Activated CD4-positive, CD25-positive, alpha-beta regulatory T cell treated with anti-CD3 and anti-CD28 coated beads, Interleukin-2, amount 50 U/mL, for 72 hours (primary cell): ENCODE data around the gene TTL.
A peak's percentile ranks its signal among the peaks of the same experiment; 100 is the strongest.
"Not testable (repeated sequence)": the region's sequence is repeated elsewhere in the genome, so short reads cannot be mapped to it uniquely, and the experiment has no call there.

Experiments
- DNase-seq: peaks from one replicate; pipeline ENCODE4 v3.0.0; 2021

TTL gene

DNA sequence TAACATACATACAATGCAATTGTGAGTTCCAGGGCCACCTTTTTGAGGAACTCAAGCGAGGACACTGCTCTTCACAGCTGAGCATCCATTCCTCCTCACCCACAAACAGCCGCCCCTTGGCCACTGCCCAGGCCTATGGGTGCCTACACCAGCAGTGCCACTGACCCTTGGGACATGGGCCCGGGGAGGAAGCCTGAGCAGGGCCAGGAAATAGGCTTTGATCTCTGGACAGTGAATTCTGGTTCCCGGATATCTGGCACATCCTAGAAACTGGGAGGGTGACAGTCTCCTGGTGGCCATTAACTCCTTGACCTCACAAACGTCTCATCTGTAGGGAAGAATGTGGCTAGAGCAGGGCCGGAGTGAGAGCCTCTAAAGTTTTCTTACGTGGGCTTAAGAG, 5.5 kb upstream of the TTL start:
- no peak for DNase-seq

DNA sequence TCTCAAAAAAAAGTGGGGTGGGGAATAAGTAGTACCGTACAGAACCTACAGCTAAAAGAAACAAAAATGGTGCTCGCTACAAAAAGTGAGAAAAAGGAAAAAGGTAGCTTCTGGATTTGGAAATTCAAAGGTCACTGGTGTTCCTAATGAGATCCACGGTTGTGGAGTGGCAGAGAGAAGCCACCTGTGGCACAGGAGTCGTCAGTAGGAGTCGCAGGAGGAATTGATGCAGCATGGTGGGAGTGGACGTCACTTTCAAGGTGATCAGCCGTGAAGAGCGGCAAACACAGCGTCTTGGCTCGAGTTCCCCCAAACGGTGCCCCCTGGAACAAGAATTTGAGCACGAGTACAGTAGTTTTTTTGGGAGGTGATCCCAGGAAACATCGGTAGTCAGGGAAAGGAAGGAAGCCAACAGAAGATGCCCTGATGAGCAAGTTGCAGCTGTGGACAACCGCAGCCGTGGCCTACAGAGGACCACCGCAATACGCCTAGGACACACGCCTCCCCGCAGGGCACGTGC, 1.4 kb upstream of the TTL start:
- no peak for DNase-seq

GRCh38 chr2:112481050-112481527, 867 bp upstream of the TTL start:
- DNase-seq = peak; percentile 75

GRCh38 chr2:112482309-112483041, 519 bp downstream of the TTL start:
- peak; percentile 46 for DNase-seq

DNA sequence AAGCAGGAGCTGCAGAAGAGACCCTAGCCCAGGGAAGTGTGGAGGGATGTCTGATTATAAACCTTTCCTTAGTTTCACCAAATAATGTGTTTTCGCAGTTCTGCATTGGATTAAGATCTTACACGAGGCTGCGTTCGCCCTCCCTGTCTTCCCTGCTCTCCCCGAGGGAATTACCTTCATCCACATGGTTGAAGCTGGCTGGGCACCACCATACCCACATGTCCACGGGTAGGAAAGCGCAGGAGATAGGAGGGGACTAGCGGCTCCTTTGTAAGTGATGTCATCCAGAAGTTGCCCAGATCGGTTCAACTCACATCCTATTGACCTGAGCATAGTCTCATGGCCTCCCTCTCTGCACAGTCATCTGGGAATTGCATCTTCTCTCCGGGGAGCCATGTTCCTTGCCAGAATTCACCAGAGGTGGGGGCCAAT, 1.1 kb downstream of the TTL start:
- DNase-seq = no peak

GRCh38 chr2:112483831-112484230, 1.9 kb downstream of the TTL start:
- no peak for DNase-seq

DNA sequence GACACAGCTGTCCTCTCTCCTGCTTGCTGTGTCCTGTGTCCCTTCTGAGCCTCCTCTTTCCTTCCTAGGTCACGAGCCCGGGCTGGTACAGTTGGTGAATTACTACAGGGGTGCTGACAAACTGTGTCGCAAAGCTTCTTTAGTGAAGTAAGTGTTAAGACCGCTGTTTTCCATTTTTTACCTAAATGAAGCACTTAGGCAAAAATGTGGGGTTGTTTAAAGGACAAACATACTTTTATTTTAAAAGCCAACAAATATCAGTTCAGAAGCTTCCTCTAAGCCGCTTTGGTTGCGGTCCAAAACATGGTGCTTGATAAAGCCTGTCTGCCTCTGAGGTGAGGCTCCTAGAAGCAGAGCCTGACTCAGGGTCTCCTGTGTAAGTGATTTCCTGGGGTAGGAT, 3.9 kb downstream of the TTL start:
- no peak for DNase-seq

DNA sequence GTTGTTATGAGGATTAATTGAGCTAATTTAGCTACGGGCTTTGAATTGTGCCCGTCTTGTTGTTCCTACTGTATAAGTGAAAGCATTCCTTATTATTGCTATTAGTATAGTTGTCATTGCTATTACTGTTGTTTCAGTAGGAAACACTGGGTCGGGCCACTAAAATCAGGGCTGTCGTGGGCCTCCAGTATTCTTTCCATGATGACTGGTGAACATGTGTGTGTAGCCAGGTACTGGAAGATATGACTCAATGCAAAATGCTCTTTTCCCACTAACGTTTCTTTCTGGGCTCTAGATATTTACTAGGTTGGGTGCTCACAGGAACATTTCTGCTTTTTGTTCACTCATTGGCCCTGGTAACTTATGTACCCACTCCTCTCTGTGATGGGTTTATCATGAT, 4.9 kb downstream of the TTL start:
- no peak for DNase-seq

- no peak for DNase-seq
These were observed 5.5 kb downstream of the TTL start for GRCh38 chr2:112487444-112487961.

GRCh38 chr2:112488201-112488600, 6.2 kb downstream of the TTL start:
- DNase-seq = no peak

- no peak for DNase-seq
These were observed 10.0 kb downstream of the TTL start for GRCh38 chr2:112491946-112492345.

DNA sequence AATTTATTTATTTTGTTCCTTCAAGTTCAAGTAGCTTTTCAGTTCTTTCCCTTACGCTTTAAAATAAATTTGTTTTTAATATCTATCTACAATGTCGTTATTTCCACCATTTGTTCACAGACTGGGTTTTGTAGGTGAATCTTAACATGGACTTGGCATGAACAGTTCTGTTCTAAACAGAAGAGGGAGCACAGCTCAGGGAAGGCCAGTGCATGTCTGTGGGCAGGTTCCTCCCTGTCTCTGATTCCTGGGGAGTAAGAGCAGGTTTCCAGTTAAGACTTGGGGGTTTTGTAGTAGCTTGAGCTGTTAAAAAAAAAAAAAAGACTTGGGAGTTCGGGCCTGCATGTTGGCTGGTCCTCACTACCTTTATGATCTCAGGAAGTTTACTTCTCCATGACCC, 11.1 kb downstream of the TTL start:
- no peak for DNase-seq

DNA sequence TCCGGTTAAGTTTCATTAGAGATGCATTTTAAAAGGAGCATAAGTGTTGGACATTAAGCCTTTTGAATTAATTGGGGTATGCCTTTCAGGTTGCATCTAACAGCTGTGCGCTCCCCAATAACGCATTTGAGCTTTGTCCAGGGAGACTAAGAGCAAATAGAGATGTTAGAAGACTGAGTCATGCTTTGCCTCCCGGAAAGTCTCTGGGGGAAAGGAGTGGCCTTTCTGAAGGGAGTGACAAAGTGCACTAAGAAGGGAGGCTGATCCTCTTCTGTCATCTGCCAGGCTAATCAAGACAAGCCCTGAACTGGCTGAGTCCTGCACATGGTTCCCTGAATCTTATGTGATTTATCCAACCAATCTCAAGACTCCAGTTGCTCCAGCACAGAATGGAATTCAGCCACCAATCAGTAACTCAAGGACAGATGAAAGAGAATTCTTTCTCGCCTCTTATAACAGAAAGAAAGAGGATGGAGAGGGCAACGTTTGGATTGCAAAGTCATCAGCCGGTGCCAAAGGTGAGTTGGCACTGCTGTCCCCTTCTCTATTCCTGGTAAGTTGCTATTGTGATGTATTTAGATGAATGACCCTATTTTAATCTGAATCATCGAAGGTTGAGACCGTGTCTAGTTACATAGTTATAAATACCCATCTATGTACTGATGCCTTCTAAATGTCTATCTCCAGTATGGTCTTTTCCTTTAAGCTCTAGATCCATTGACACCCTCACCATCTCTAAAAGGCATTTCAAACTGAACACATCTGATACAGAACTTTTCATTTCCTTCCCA, 12.1 kb downstream of the TTL start:
- DNase-seq = no peak

DNA sequence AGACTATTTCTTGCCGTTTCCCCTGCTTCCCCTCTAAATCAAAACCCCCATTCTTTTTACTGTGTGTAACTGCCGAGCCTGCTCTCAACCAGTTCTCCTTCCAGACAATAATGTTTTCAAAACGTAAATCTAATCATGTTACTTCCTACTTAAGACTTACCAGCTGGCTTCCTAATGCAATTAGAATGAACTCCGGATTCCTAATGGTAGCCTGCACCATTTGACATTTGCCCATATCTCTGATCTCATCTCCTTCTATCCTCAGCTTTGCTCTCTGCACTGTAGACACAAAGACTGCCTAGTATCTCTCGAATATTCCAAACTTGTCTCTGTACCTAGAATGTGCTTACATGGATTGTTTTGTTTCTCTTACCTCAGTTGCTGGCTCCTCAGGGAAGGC, 12.9 kb downstream of the TTL start:
- DNase-seq = no peak

GRCh38 chr2:112495878-112496277, 13.9 kb downstream of the TTL start:
- DNase-seq = not testable (repeated sequence)

- not testable (repeated sequence) for DNase-seq
These were observed 19.0 kb downstream of the TTL start for GRCh38 chr2:112500850-112501484.

DNA sequence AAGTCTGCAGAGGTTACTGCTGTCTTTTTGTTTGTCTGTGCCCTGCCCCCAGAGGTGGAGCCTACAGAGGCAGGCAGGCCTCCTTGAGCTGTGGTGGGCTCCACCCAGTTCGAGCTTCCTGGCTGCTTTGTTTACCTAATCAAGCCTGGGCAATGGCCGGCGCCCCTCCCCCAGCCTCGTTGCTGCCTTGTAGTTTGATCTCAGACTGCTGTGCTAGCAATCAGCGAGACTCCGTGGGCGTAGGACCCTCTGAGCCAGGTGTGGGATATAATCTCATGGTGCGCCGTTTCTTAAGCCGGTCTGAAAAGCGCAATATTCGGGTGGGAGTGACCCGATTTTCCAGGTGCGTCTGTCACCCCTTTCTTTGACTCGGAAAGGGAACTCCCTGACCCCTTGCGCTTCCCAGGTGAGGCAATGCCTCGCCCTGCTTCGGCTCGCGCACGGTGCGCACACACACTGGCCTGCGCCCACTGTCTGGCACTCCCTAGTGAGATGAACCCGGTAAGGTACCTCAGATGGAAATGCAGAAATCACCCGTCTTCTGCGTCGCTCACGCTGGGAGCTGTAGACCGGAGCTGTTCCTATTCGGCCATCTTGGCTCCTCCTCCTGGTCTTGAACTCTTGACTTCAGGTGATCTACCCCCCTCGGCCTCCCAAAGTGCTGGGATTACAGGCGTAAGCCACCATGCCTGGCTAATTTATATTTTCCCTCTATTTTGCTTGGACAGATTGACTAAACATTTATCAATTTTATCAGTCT, 27.5 kb downstream of the TTL start:
- not testable (repeated sequence) for DNase-seq

GRCh38 chr2:112516801-112517200, 34.8 kb downstream of the TTL start:
- no peak for DNase-seq

DNA sequence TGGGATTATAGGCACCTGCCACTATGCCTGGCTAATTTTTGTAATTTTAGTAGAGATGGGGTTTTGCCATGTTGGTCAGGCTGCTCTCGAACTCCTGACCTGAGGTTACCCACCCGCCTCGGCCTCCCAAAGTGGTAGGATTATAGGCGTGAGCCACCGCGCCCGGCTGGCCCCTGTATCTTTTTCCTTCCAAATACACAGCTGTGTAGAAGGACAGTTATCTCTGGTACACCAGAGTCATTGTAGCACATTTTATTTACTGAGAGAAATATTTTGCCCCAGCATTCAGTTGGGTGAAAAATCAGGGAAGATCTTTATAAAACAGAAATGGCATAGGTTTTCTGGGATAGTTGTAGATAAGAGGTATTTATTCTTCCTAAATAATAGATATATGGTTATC, 36.9 kb downstream of the TTL start:
- DNase-seq = no peak

- DNase-seq = no peak
These were observed 37.5 kb downstream of the TTL start for GRCh38 chr2:112519506-112519905.

- DNase-seq = no peak
These were observed 38.4 kb downstream of the TTL start for GRCh38 chr2:112520234-112520783.

GRCh38 chr2:112523291-112523777, 41.4 kb downstream of the TTL start:
- DNase-seq = no peak
